SK-N-SH (cell line): Measurements from ENCODE around the gene SIRT3. TPM values are rescaled to one million over a fixed set of nuclear protein-coding genes. Genes with fewer than 3 reads are reported as not detected.
"Not testable (repeated sequence)": the region's sequence is repeated elsewhere in the genome, so short reads cannot be mapped to it uniquely, and the experiment has no call there.

ENCODE experiments used
- CTCF ChIA-PET: fragments of 300-600, 350-600 bp; formaldehyde crosslinking; extraction: SDS; loops from one replicate; lab custom pipeline; 2021; lab: Yijun Ruan, JAX
- POLR2A ChIA-PET: fragments of 350-600 bp; sonication (Branson Sonifier 250); formaldehyde crosslinking; extraction: SDS; loops from one replicate; lab custom pipeline; 2020; ENCODE audit warnings: antibody characterized with exemption, inconsistent platforms; lab: Yijun Ruan, JAX
- DNase-seq: peaks from one replicate; pipeline ENCODE4 v3.0.0; 2012
- H2AFZ ChIP-seq: fragments of 200-600 bp; sonication (generic); 2 replicates; pipeline ENCODE4 v1.8.1; 2016; ENCODE audit warnings: antibody characterized with exemption, mild to moderate bottlenecking, low read depth
- H3F3A ChIP-seq: fragments of 200-600 bp; sonication (generic); replicated peaks from 2 replicates; pipeline ENCODE3; 2016; ENCODE audit warnings: antibody characterized with exemption, mild to moderate bottlenecking; ENCODE audit not compliant: insufficient read depth
- H3K27ac ChIP-seq, 2 experiments: fragments of 200-500 bp in 1 of 2; fragments of 200-600 bp in 1 of 2; sonication (Bioruptor generic) in 1 of 2; sonication (generic), shearing (Covaris generic) in 1 of 2; 2 replicates each; pipeline versions ENCODE4 v1.5.1 to v1.6.1; 2014 to 2016; ENCODE audit warnings: low read depth in 2 of 2, inconsistent platforms in 1 of 2, low read length in 1 of 2, mild to moderate bottlenecking in 1 of 2, mixed read lengths in 1 of 2
- H3K27me3 ChIP-seq: fragments of 200-600 bp; sonication (generic), shearing (Covaris generic); 2 replicates; pipeline ENCODE4 v1.6.1; 2016; ENCODE audit warnings: mixed run types; ENCODE audit not compliant: insufficient read depth
- H3K36me3 ChIP-seq, 2 experiments: fragments of 200-500 bp in 1 of 2; fragments of 200-600 bp in 1 of 2; sonication (Bioruptor generic) in 1 of 2; sonication (generic) in 1 of 2; replicated peaks in 1 of 2; 2 replicates each; pipeline versions ENCODE3 to v1.5.1; 2014 to 2016; ENCODE audit warnings: low read length in 1 of 2, mild to moderate bottlenecking in 1 of 2; ENCODE audit not compliant: insufficient read depth in 2 of 2, control insufficient read depth in 1 of 2
- H3K4me1 ChIP-seq, 2 experiments: fragments of 200-500 bp in 1 of 2; fragments of 200-600 bp in 1 of 2; sonication (Bioruptor generic) in 1 of 2; sonication (generic), shearing (Covaris generic) in 1 of 2; 2 replicates each; pipeline versions ENCODE4 v1.5.1 to v1.6.1; 2014 to 2016; ENCODE audit warnings: low read depth in 1 of 2, low read length in 1 of 2, mixed run types in 1 of 2; ENCODE audit not compliant: insufficient read depth in 2 of 2, control insufficient read depth in 1 of 2
- H3K4me2 ChIP-seq: fragments of 200-600 bp; sonication (generic), shearing (Covaris generic); 2 replicates; pipeline ENCODE4 v1.6.1; 2017; ENCODE audit warnings: mixed run types
- H3K4me3 ChIP-seq, 2 experiments: fragments of 200-500 bp in 1 of 2; fragments of 200-600 bp in 1 of 2; sonication (Bioruptor generic) in 1 of 2; sonication (generic), shearing (Covaris generic) in 1 of 2; 2 replicates each; pipeline versions ENCODE4 v1.5.1 to v1.8.1; 2014 to 2016; ENCODE audit warnings: low read depth in 2 of 2, inconsistent platforms in 1 of 2, low read length in 1 of 2, mild to moderate bottlenecking in 1 of 2, mixed read lengths in 1 of 2, moderate library complexity in 1 of 2
- H3K79me2 ChIP-seq: fragments of 200-600 bp; sonication (generic); 2 replicates; pipeline ENCODE4 v1.8.1; 2017; ENCODE audit warnings: mild to moderate bottlenecking; ENCODE audit not compliant: insufficient read depth
- H3K9ac ChIP-seq: fragments of 200-600 bp; sonication (generic); 2 replicates; pipeline ENCODE4 v1.6.1; 2017; ENCODE audit warnings: mixed run types
- H3K9me2 ChIP-seq: fragments of 200-600 bp; sonication (generic); 2 replicates; pipeline ENCODE4 v1.6.1; 2017; ENCODE audit warnings: mixed run types
- H3K9me3 ChIP-seq: fragments of 200-600 bp; sonication (generic); 2 replicates; pipeline ENCODE4 v1.6.1; 2017; ENCODE audit warnings: mixed run types, mild to moderate bottlenecking, moderate library complexity
- H4K20me1 ChIP-seq: fragments of 200-600 bp; sonication (generic); 2 replicates; pipeline ENCODE4 v1.6.1; 2017; ENCODE audit warnings: mild to moderate bottlenecking, mixed run types; ENCODE audit not compliant: insufficient read depth
- ELF1 ChIP-seq: IDR thresholded peaks from 2 replicates; pipeline ENCODE4 v1.4.0; 2012
- EP300 ChIP-seq, 2 experiments: IDR thresholded peaks; 2 replicates each; pipeline versions ENCODE4 v1.4.0 to v1.6.1; 2012; ENCODE audit warnings: borderline replicate concordance in 1 of 2, low read depth in 1 of 2, low read length in 1 of 2
- FOXJ3 ChIP-seq: sonication (generic); formaldehyde crosslinking; IDR thresholded peaks from 2 replicates; pipeline ENCODE4 v1.5.1; 2020; ENCODE audit warnings: mild to moderate bottlenecking, missing genetic modification reagents
- FOXM1 ChIP-seq: IDR thresholded peaks from 2 replicates; pipeline ENCODE4 v1.4.0; 2012; ENCODE audit warnings: low read depth, mild to moderate bottlenecking
- GABPA ChIP-seq: IDR thresholded peaks from 2 replicates; pipeline ENCODE4 v1.4.0; 2012; ENCODE audit warnings: low read depth, mild to moderate bottlenecking
- GATA2 ChIP-seq: sonication (generic); formaldehyde crosslinking; IDR thresholded peaks from 2 replicates; pipeline ENCODE4 v1.5.0; 2020; ENCODE audit warnings: mild to moderate bottlenecking, missing genetic modification reagents
- JUND ChIP-seq: IDR thresholded peaks from 2 replicates; pipeline ENCODE4 v1.4.0; 2012
- MAX ChIP-seq: IDR thresholded peaks from 2 replicates; pipeline ENCODE4 v1.4.0; 2012; ENCODE audit warnings: low read depth
- MEF2A ChIP-seq: IDR thresholded peaks from 2 replicates; pipeline ENCODE4 v1.4.0; 2012; ENCODE audit warnings: low read depth, borderline replicate concordance
- MXI1 ChIP-seq: IDR thresholded peaks from 2 replicates; pipeline ENCODE4 v1.6.1; 2012; ENCODE audit warnings: mild to moderate bottlenecking, low read depth, low read length, improper control_type of control experiment
- PBX3 ChIP-seq: IDR thresholded peaks from 2 replicates; pipeline ENCODE4; 2012
- POLR2AphosphoS5 ChIP-seq: IDR thresholded peaks from 2 replicates; pipeline ENCODE4 v1.6.1; 2012; ENCODE audit warnings: low read depth, low read length
- RCOR1 ChIP-seq: fragments of 150-350 bp; IDR thresholded peaks from 2 replicates; pipeline ENCODE4 v1.6.1; 2017; ENCODE audit warnings: antibody characterized with exemption, low read length
- SIN3A ChIP-seq: IDR thresholded peaks from 2 replicates; pipeline ENCODE4 v1.6.1; 2012; ENCODE audit warnings: low read depth, mild to moderate bottlenecking, low read length, moderate library complexity, borderline replicate concordance
- TCF12 ChIP-seq: IDR thresholded peaks from 2 replicates; pipeline ENCODE4 v1.4.0; 2012
- USF1 ChIP-seq: IDR thresholded peaks from 2 replicates; pipeline ENCODE4 v1.4.0; 2012; ENCODE audit warnings: low read depth, borderline replicate concordance
- YY1 ChIP-seq: IDR thresholded peaks from 2 replicates; pipeline ENCODE4 v1.4.0; 2012; ENCODE audit warnings: low read depth, mild to moderate bottlenecking
- WGBS: methylation state at CpG from one replicate; pipeline ENCODE4 v1.1.6; 2017; ENCODE audit warnings: low lambda C conversion rate; 5-methylcytosine and 5-hydroxymethylcytosine counted together
- polyA plus RNA-seq, 3 experiments: library from polyadenylated mRNA; depleted of rRNA; stranded (reverse); fragments of >200 nt; gene quantifications; 2 replicates each; pipeline ENCODE4 v1.2.3, GENCODE V29; 2012

Gene SIRT3
- polyA plus RNA-seq, 1 of the 3 experiments (the other 2 are of a cell fraction) = 34.4 TPM

- Histone ChIP-seq H3K9me3 (no peaks in the 10 kb centered on the region), H3F3A (peaks cover 7% of the 10 kb centered on the region), H3K36me3 (peaks cover 46 to 52% of the 10 kb centered on the region in 2 experiments), H3K27ac (no peak overlapping the region), H3K79me2 (peaks cover 73% of the 10 kb centered on the region), H3K4me1 (peaks cover under 1 to 4% of the 10 kb centered on the region in 2 experiments; a peak in 3 of 4 replicates), H3K9me2 (no peaks in the 10 kb centered on the region), H2AFZ (no peak overlapping the region), H4K20me1 (peaks cover 7% of the 10 kb centered on the region), H3K9ac (no peak overlapping the region), H3K27me3 (no peaks in the 10 kb centered on the region), H3K4me3 (no peak overlapping the region), H3K4me2 (no peak overlapping the region)
- CTCF ChIA-PET = interaction anchor here (1.6 to 4.5 kb wide), 2 partner anchors 11 to 208 kb away, joined by 4 to 20 read pairs; no protein-coding TSS in a partner anchor
- POLR2A ChIA-PET = no interaction called here
- WGBS = 81% methylated on average over 1 of the region's 1 CpG
- no peak for DNase-seq
- TF ChIP-seq ELF1 = no peak
- TF ChIP-seq JUND = no peak
- no peak for TF ChIP-seq RCOR1
- TF ChIP-seq GABPA = no peak
- TF ChIP-seq GATA2 (CRISPR knock-in tag) = no peak
- no peak for TF ChIP-seq MXI1
- no peak for TF ChIP-seq MEF2A
- no peak for TF ChIP-seq FOXJ3 (CRISPR knock-in tag)
- TF ChIP-seq SIN3A = no peak
- no peak for TF ChIP-seq TCF12
- TF ChIP-seq EP300 (IDR thresholded peaks at IDR 0.05; ENCODE audit: borderline replicate concordance in 1 of 2, low read depth in 1 of 2, low read length in 1 of 2) = no peak
- no peak for TF ChIP-seq POLR2AphosphoS5
- no peak for TF ChIP-seq PBX3
- no peak for TF ChIP-seq FOXM1
- TF ChIP-seq MAX = no peak
- no peak for TF ChIP-seq YY1
- no peak for TF ChIP-seq USF1
Observed at GRCh38 chr11:240315-240714, 4.2 kb upstream of the SIRT3 start.

- H3K4me1 ChIP-seq, POLR2A ChIA-PET, H4K20me1 ChIP-seq, H3K9me3 ChIP-seq, H3K27ac ChIP-seq, H3K9me2 ChIP-seq, H3F3A ChIP-seq, H2AFZ ChIP-seq, DNase-seq, H3K27me3 ChIP-seq: not testable (repeated sequence)
- H3K4me2 ChIP-seq = peak overlapping the region; percentile 93
- peak overlapping the region; percentile 94; the same call in 1 of the 2 replicates for H3K9ac ChIP-seq
- H3K36me3 ChIP-seq = peaks cover 32 to 33% of the 10 kb centered on the region in 2 experiments
- peaks cover 81% of the 10 kb centered on the region for H3K79me2 ChIP-seq
- 91% methylated on average over 6 of the region's 7 CpGs for WGBS
- H3K4me3 ChIP-seq = peak overlapping the region in 1 of 2 experiments; percentile 95; a peak in 1 of 4 replicates
- CTCF ChIA-PET = interaction anchor here (3.5 kb wide), 1 partner anchor 12 kb away, joined by 17 read pairs; no protein-coding TSS in a partner anchor
Observed at GRCh38 chr11:238346-238745, 2.2 kb upstream of the SIRT3 start.
